IPS-15b (cell line): ENCODE data around the gene SLC4A11.

ENCODE experiments used
- H3K27me3 ChIP-seq: one replicate; pipeline ENCODE4 v1.6.1; 2013; ENCODE audit warnings: low read length; ENCODE audit not compliant: control insufficient read depth, insufficient read depth
- H3K36me3 ChIP-seq: one replicate; pipeline ENCODE4 v1.6.1; 2013; ENCODE audit warnings: low read length; ENCODE audit not compliant: control insufficient read depth, insufficient read depth
- H3K4me1 ChIP-seq: one replicate; pipeline ENCODE4 v1.6.1; 2013; ENCODE audit warnings: mild to moderate bottlenecking, low read length; ENCODE audit not compliant: control insufficient read depth, insufficient read depth
- H3K4me3 ChIP-seq: one replicate; pipeline ENCODE4 v1.5.1; 2013; ENCODE audit warnings: low read depth, low read length
- H3K9ac ChIP-seq: one replicate; pipeline ENCODE4 v1.6.1; 2013; ENCODE audit warnings: low read depth, mild to moderate bottlenecking, low read length
- H3K9me3 ChIP-seq: one replicate; pipeline ENCODE4 v1.6.1; 2013; ENCODE audit warnings: mild to moderate bottlenecking, low read length; ENCODE audit not compliant: control insufficient read depth, insufficient read depth

Gene SLC4A11

GRCh38 chr20:3244613-3245012 lies 5.6 kb upstream of the SLC4A11 start:
- no peak overlapping the region for H3K9ac ChIP-seq
- H3K4me3 ChIP-seq: no peak overlapping the region
- peaks cover 2% of the 10 kb centered on the region for H3K4me1 ChIP-seq
- no peaks in the 10 kb centered on the region for H3K9me3 ChIP-seq
- no peaks in the 10 kb centered on the region for H3K36me3 ChIP-seq
- peaks cover 43% of the 10 kb centered on the region for H3K27me3 ChIP-seq

- no peak overlapping the region for H3K4me3 ChIP-seq
- H3K4me1 ChIP-seq: peaks cover 2% of the 10 kb centered on the region
- H3K36me3 ChIP-seq: no peaks in the 10 kb centered on the region
- H3K27me3 ChIP-seq: peaks cover 38% of the 10 kb centered on the region
- no peaks in the 10 kb centered on the region for H3K9me3 ChIP-seq
- H3K9ac ChIP-seq: no peak overlapping the region
Observed at GRCh38 chr20:3243718-3244358, 4.8 kb upstream of the SLC4A11 start.

- H3K36me3 ChIP-seq: no peaks in the 10 kb centered on the region
- H3K4me3 ChIP-seq: no peak overlapping the region
- peaks cover 33% of the 10 kb centered on the region for H3K27me3 ChIP-seq
Observed at GRCh38 chr20:3242172-3242692, 3.2 kb upstream of the SLC4A11 start.

GRCh38 chr20:3240776-3241363 lies 1.9 kb upstream of the SLC4A11 start:
- Histone ChIP-seq H3K4me3 (peak overlapping the region; percentile 92), H3K9me3 (no peaks in the 10 kb centered on the region), H3K27me3 (peaks cover 36% of the 10 kb centered on the region), H3K9ac (no peak overlapping the region), H3K4me1 (peaks cover 2% of the 10 kb centered on the region), H3K36me3 (no peaks in the 10 kb centered on the region)

More at GRCh38 chr20:3242172-3242692, 3.2 kb upstream of the SLC4A11 start:
- H3K9me3 ChIP-seq: no peaks in the 10 kb centered on the region
- H3K4me1 ChIP-seq: peaks cover 2% of the 10 kb centered on the region
- H3K9ac ChIP-seq: no peak overlapping the region

GRCh38 chr20:3239867-3240775 lies 1.1 kb upstream of the SLC4A11 start:
- no peaks in the 10 kb centered on the region for H3K9me3 ChIP-seq
- H3K27me3 ChIP-seq: peaks cover 36% of the 10 kb centered on the region
- peak overlapping the region; percentile 92 for H3K4me3 ChIP-seq
- peak overlapping the region; percentile 65 for H3K9ac ChIP-seq
- H3K4me1 ChIP-seq: peaks cover 2% of the 10 kb centered on the region
- peaks cover 2% of the 10 kb centered on the region for H3K36me3 ChIP-seq

- Histone ChIP-seq H3K4me3 (peak overlapping the region; percentile 92), H3K9me3 (no peaks in the 10 kb centered on the region), H3K4me1 (peaks cover 2% of the 10 kb centered on the region), H3K27me3 (peaks cover 34% of the 10 kb centered on the region), H3K9ac (no peak overlapping the region), H3K36me3 (peaks cover 2% of the 10 kb centered on the region)
Observed at GRCh38 chr20:3238616-3239025, 369 bp downstream of the SLC4A11 start.

GRCh38 chr20:3237958-3238615 lies 903 bp downstream of the SLC4A11 start:
- peaks cover 2% of the 10 kb centered on the region for H3K4me1 ChIP-seq
- peaks cover 34% of the 10 kb centered on the region for H3K27me3 ChIP-seq
- peak overlapping the region; percentile 92 for H3K4me3 ChIP-seq
- no peak overlapping the region for H3K9ac ChIP-seq
- no peaks in the 10 kb centered on the region for H3K9me3 ChIP-seq
- H3K36me3 ChIP-seq: peaks cover 2% of the 10 kb centered on the region

- Histone ChIP-seq H3K9me3 (no peaks in the 10 kb centered on the region), H3K9ac (no peak overlapping the region), H3K27me3 (peaks cover 34% of the 10 kb centered on the region), H3K4me3 (peak overlapping the region; percentile 92), H3K36me3 (peaks cover 4% of the 10 kb centered on the region), H3K4me1 (peaks cover 2% of the 10 kb centered on the region)
Observed at GRCh38 chr20:3237011-3237957, 1.7 kb downstream of the SLC4A11 start.

- Histone ChIP-seq H3K9ac (no peak overlapping the region), H3K4me1 (peaks cover 2% of the 10 kb centered on the region), H3K36me3 (peaks cover 7% of the 10 kb centered on the region), H3K9me3 (no peaks in the 10 kb centered on the region), H3K4me3 (no peak overlapping the region), H3K27me3 (peaks cover 27% of the 10 kb centered on the region)
Observed at GRCh38 chr20:3235666-3236324, 3.2 kb downstream of the SLC4A11 start.

GRCh38 chr20:3233991-3234498 lies 4.9 kb downstream of the SLC4A11 start:
- Histone ChIP-seq H3K9ac (no peak overlapping the region), H3K36me3 (peaks cover 23% of the 10 kb centered on the region), H3K4me1 (no peaks in the 10 kb centered on the region), H3K27me3 (peaks cover 15% of the 10 kb centered on the region), H3K4me3 (no peak overlapping the region), H3K9me3 (no peaks in the 10 kb centered on the region)
